DOHH2 (cell line): Measurements from ENCODE around the gene GNG12.

ENCODE experiments used
- EZH2phosphoT487 ChIP-seq: fragments of 200-600 bp; sonication (generic); IDR thresholded peaks from 2 replicates; pipeline ENCODE4 v1.6.1; 2017; ENCODE audit warnings: borderline replicate concordance, mild to moderate bottlenecking, antibody characterized with exemption, low read length, moderate library complexity, mixed read lengths
- TF ChIP-seq, protein P1 (sequence below): fragments of 200-600 bp; sonication (generic); IDR thresholded peaks from one replicate; pipeline ENCODE4 v1.5.1; 2014; ENCODE audit warnings: antibody characterized with exemption, mild to moderate bottlenecking, low read depth, low read length; ENCODE audit not compliant: poor library complexity, severe bottlenecking

DNA sequence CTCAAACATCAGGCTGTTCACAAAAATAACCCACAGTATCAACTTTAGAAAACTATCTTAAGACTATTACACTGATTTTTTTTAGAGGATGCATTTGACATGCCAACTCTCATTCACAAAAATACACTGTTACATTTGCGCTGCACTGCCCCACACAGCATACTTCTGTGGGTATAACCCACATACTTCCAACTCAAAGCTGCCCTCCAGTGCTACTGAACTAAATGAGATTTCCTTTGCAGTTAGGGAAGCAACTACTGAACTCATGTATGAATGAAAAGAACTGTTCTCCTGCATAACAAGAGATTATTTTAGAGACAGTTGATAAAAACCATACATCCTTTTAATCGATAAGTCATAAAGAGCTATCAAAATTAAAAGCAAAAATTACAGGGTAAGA, 174.0 kb downstream of the GNG12 start:
- TF ChIP-seq, protein P1, sequence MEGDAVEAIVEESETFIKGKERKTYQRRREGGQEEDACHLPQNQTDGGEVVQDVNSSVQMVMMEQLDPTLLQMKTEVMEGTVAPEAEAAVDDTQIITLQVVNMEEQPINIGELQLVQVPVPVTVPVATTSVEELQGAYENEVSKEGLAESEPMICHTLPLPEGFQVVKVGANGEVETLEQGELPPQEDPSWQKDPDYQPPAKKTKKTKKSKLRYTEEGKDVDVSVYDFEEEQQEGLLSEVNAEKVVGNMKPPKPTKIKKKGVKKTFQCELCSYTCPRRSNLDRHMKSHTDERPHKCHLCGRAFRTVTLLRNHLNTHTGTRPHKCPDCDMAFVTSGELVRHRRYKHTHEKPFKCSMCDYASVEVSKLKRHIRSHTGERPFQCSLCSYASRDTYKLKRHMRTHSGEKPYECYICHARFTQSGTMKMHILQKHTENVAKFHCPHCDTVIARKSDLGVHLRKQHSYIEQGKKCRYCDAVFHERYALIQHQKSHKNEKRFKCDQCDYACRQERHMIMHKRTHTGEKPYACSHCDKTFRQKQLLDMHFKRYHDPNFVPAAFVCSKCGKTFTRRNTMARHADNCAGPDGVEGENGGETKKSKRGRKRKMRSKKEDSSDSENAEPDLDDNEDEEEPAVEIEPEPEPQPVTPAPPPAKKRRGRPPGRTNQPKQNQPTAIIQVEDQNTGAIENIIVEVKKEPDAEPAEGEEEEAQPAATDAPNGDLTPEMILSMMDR, result no peak
- TF ChIP-seq EZH2phosphoT487, result no peak
